Erythroblast (primary cell): ENCODE results near the gene G2E3.
A peak's percentile ranks its signal among the peaks of the same experiment; 100 is the strongest.
"Not testable (repeated sequence)": the region's sequence is repeated elsewhere in the genome, so short reads cannot be mapped to it uniquely, and the experiment has no call there.

Experiments used
- DNase-seq, 2 experiments: peaks; one replicate each; lab custom pipeline; 2025; lab: John Stamatoyannopoulos, UW
- GATA1 ChIP-seq: IDR thresholded peaks from 2 replicates; pipeline ENCODE4 v1.6.1; 2011; ENCODE audit warnings: low read depth, mild to moderate bottlenecking, control low read depth, low read length, moderate library complexity
- POLR2A ChIP-seq: IDR thresholded peaks from 2 replicates; pipeline ENCODE4 v1.6.1; 2011; ENCODE audit warnings: mild to moderate bottlenecking, low read length

The G2E3 gene

GRCh38 chr14:30572771-30573170 is 13.8 kb downstream of the G2E3 start:
- TF ChIP-seq GATA1 (no peak), POLR2A (no peak)
- DNase-seq = no peak

DNA sequence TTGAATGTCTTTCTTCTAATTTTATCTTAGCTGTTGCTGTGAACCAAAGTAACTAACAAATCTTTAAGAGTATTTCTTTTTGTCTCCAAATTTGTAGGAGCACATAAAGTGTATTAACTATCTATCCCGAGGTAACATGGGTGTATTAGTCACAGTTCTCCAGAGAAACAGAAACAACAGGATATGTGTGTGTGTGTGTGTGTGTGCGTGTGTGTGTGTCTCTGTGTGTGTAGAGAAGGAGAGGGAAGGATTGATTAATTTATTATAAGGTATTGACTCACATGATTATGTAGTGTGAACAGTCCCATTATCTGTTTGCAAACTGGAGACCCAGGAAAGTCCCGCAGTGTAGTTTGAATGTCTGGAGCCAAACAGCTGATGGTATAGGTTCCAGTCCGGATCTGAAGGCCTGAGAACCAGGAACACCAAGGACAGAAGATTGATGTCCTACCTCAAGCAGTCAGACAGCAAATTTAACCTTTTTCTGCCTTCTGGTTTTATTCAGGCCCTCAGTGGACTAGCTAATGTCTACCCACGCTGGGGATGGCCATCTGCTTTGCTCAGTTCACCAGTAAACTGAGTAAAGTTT is 14.4 kb downstream of the G2E3 start:
- no peak for DNase-seq
- TF ChIP-seq GATA1 (no peak), POLR2A (no peak)

- TF ChIP-seq GATA1 (no peak), POLR2A (no peak)
- no peak for DNase-seq
Observed at GRCh38 chr14:30573966-30574365, 15.0 kb downstream of the G2E3 start.

- DNase-seq = not testable (repeated sequence)
Observed at GRCh38 chr14:30574777-30575176, 15.8 kb downstream of the G2E3 start.

GRCh38 chr14:30576333-30576732 is 17.4 kb downstream of the G2E3 start:
- not testable (repeated sequence) for DNase-seq

GRCh38 chr14:30580616-30581282 is 21.8 kb downstream of the G2E3 start:
- TF ChIP-seq POLR2A (no peak), GATA1 (no peak)
- no peak for DNase-seq

- TF ChIP-seq GATA1 (no peak), POLR2A (no peak)
Observed at GRCh38 chr14:30581283-30581625, 22.3 kb downstream of the G2E3 start.

DNA sequence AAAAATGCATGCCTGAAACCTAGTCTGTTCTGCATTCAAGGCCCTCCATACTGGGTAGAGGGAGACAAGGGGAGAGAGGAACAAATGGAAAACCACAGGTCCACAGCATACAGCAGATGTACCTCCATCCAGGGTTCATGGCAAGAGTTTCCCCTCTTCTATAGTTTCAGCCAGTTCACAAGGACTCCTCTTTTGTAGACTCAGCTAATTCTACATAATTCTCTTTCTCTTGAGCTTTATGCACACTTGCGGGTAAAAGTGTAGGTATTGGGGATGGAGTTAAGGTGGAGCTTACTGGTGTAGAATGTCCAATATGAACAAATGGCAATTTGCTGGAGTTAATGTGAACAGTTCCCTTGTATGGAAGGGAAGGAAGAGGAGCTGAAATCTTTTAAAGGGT is 23.4 kb downstream of the G2E3 start:
- TF ChIP-seq GATA1 = no peak
- no peak for TF ChIP-seq POLR2A
- no peak for DNase-seq

More at GRCh38 chr14:30581283-30581625, 22.3 kb downstream of the G2E3 start:
- no peak for DNase-seq

- TF ChIP-seq POLR2A = no peak
- no peak for TF ChIP-seq GATA1
- DNase-seq = no peak
Observed at GRCh38 chr14:30584058-30584630, 25.2 kb downstream of the G2E3 start.

- no peak for TF ChIP-seq POLR2A
- no peak for TF ChIP-seq GATA1
- peak in 1 of 2 experiments; percentile 8 for DNase-seq
Observed at GRCh38 chr14:30585204-30585603, 26.2 kb downstream of the G2E3 start.

GRCh38 chr14:30587141-30587540 is 28.2 kb downstream of the G2E3 start:
- TF ChIP-seq GATA1 (no peak), POLR2A (no peak)
- DNase-seq = no peak

DNA sequence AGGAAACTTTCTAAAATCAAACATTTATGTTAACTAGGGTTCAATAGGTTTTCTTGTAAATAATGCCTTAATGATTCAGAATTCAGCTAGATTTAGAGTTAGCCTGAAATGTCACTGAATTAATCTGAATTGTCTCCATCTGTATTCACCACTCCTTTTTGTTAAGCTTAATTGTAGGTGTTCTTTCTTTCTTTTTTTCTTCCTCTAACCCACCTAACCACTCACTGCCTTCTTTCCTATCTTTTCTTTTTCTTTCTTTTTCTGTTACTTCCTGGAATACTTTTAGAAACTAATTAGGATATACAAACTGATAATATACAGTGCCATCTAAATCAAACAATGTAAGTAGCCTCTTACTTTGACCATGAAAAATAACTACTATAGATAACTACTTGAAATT is 29.9 kb downstream of the G2E3 start:
- no peak for DNase-seq
- TF ChIP-seq POLR2A = no peak
- no peak for TF ChIP-seq GATA1

- no peak for TF ChIP-seq GATA1
- TF ChIP-seq POLR2A = no peak
- no peak for DNase-seq
Observed at GRCh38 chr14:30596935-30597334, 38.0 kb downstream of the G2E3 start.

DNA sequence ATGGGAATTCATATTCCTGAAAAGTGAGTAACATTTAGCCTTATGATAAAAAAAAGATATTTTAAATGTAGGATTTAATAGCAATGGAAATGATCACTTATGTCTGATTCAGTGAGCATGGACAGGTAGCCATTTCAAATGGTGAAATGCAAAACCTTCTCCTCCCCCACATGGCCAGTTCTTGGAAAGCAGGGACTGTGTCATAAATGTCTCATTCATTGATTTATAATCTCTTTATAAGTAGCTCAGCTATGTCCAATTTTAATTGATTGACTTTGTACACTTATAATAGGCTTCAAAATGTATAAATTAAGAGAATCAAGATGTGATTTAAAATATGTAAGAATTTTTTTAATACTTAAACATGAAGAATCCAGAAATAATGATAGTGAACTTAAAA is 38.5 kb downstream of the G2E3 start:
- TF ChIP-seq POLR2A (no peak), GATA1 (no peak)
- no peak for DNase-seq

DNA sequence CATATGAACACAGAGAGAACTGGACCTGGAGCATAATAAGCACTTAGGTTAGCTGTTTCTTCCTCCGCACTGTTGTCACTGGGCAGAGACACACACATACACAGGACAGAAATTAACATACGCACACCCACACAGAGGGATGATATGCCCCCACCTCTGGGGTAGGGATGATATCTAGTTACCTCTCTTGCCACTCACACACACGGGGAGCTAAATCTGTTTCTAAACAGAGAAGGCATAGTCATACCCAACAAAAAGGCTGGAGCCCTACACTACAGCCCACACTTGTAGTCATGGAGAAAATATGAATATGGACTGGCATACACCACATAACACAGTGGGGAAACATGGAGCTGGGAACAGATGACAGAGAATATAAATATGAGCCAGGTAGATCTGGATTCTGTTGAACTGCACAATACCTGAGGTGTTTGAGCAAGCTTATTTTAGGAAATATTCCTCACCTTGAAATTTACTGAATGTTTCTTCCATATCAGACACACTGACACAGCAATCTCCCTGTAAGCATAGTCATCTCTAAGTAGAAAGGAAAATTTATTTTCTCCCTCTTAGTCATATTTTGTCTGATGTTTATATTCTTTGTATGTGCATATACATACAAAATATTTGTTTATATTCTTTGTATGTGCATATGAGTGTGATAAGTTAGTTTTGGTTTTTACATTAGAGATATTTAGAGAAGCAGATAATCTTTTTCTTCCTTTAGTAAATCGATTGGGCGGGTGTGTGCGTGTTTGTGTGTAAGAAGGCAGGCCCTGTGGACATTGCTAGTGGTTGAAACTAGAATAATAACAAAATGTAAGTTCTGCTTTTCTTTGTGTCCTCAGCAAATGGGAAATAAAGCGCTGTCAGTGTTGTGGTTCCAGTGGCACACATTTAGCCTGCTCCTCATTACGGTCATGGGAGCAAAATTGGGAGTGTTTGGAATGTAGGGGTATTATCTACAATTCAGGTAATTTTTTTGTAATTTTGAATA is 42.3 kb downstream of the G2E3 start:
- no peak for DNase-seq
- TF ChIP-seq GATA1 (no peak), POLR2A (no peak)
